Stimulated activated CD8-positive, alpha-beta memory T cell treated with anti-CD3 and anti-CD28 coated beads, Interleukin-4, amount 100 ng/mL, for 1 hour (primary cell): ENCODE measurements around the gene PLA2G2F.
"Not testable (repeated sequence)": the region's sequence is repeated elsewhere in the genome, so short reads cannot be mapped to it uniquely, and the experiment has no call there.

ENCODE experiments used
- DNase-seq, 2 donors: peaks; one replicate each; pipeline ENCODE4 v3.0.0-alpha.2; 2020; ENCODE audit warnings: low read depth in 2 of 2, low spot score in 1 of 2

Gene PLA2G2F

GRCh38 chr1:20114021-20114648 lies 25.0 kb upstream of the PLA2G2F start:
- DNase-seq = no peak

GRCh38 chr1:20115479-20115878 lies 23.6 kb upstream of the PLA2G2F start:
- no peak for DNase-seq

- no peak for DNase-seq
Observed at GRCh38 chr1:20115916-20116315, 23.2 kb upstream of the PLA2G2F start.

- no peak for DNase-seq
Observed at GRCh38 chr1:20117236-20117635, 21.9 kb upstream of the PLA2G2F start.

- DNase-seq = no peak
Observed at GRCh38 chr1:20119347-20119746, 19.8 kb upstream of the PLA2G2F start, which contains the start of gene PLA2G2D. PLA2G2D (minus strand) TSS chr1:20119536; CDS start chr1:20119498, 38 bp downstream.

- no peak for DNase-seq
Observed at GRCh38 chr1:20120796-20121195, 18.3 kb upstream of the PLA2G2F start.

GRCh38 chr1:20123722-20124455 lies 15.2 kb upstream of the PLA2G2F start:
- DNase-seq = no peak

GRCh38 chr1:20124456-20125057 lies 14.6 kb upstream of the PLA2G2F start:
- no peak for DNase-seq

- no peak for DNase-seq
Observed at GRCh38 chr1:20125100-20125499, 14.0 kb upstream of the PLA2G2F start.

GRCh38 chr1:20126041-20126805 lies 12.9 kb upstream of the PLA2G2F start:
- DNase-seq = no peak

GRCh38 chr1:20126806-20127440 lies 12.2 kb upstream of the PLA2G2F start:
- DNase-seq = no peak

- DNase-seq = not testable (repeated sequence)
Observed at GRCh38 chr1:20130518-20130917, 8.6 kb upstream of the PLA2G2F start.

GRCh38 chr1:20134995-20135394 lies 4.1 kb upstream of the PLA2G2F start:
- no peak for DNase-seq

- no peak for DNase-seq
Observed at GRCh38 chr1:20136249-20136648, 2.9 kb upstream of the PLA2G2F start.

- DNase-seq = no peak
Observed at GRCh38 chr1:20137055-20137454, 2.1 kb upstream of the PLA2G2F start.

- no peak for DNase-seq
Observed at GRCh38 chr1:20137604-20138003, 1.5 kb upstream of the PLA2G2F start.

- no peak for DNase-seq
Observed at GRCh38 chr1:20138346-20138745, 777 bp upstream of the PLA2G2F start.

- no peak for DNase-seq
Observed at GRCh38 chr1:20139776-20140612, 871 bp downstream of the PLA2G2F start.

- DNase-seq = no peak
Observed at GRCh38 chr1:20141001-20141400, 1.9 kb downstream of the PLA2G2F start.

- DNase-seq = no peak
Observed at GRCh38 chr1:20141466-20141865, 2.3 kb downstream of the PLA2G2F start.
